ENCODE measurements around the gene GOLT1A. TPM values are rescaled to one million over a fixed set of nuclear protein-coding genes. Genes with fewer than 3 reads are reported as not detected.
A peak's percentile ranks its signal among the peaks of the same experiment; 100 is the strongest.

Gene GOLT1A
- total RNA-seq, 1 donor from 2014 or later = not detected

- peaks cover 12% of the 10 kb centered on the region for H3K9me3 Mint-ChIP-seq (ENCODE audit: unreplicated experiment)
- no peak for TF ChIP-seq CTCF (IDR thresholded peaks at IDR 0.05)
- peaks cover 10% of the 10 kb centered on the region for H3K4me1 Mint-ChIP-seq (ENCODE audit: unreplicated experiment)
- H3K4me3 Mint-ChIP-seq (ENCODE audit: unreplicated experiment) = no peak overlapping the region
- H3K36me3 Mint-ChIP-seq (ENCODE audit: unreplicated experiment) = no peaks in the 10 kb centered on the region
- peak overlapping the region; percentile 6 for H3K27ac Mint-ChIP-seq (ENCODE audit: unreplicated experiment)
- peaks cover 17% of the 10 kb centered on the region for H3K27me3 Mint-ChIP-seq (ENCODE audit: unreplicated experiment)
- DNase-seq (ENCODE audit: extremely low spot score, unreplicated experiment) = no peak
Measured at GRCh38 chr1:204232526-204232925, 18.7 kb upstream of the GOLT1A start.

DNA sequence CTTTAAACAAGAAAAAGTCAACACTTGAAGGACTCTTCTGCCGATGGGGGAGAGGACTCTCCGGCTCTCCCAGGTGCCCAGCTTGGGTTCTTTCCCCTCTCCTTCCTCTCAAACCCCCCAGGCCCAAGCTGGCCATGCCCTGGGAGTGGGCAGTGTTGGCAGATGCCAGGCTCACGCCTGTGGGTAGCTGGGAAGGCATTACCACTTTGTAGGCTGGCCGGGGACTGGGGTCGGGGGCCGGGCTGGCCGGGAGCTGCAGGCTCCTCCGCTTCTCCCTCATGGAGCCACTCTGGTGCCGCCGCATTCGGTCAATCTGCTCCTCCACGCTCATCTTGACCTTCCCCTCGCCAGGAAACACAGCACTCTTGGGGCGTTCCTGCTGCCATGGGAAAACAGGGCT lies 16.4 kb upstream of the GOLT1A start:
- H3K4me3 Mint-ChIP-seq (ENCODE audit: unreplicated experiment) = no peak overlapping the region
- no peak overlapping the region for H3K27ac Mint-ChIP-seq (ENCODE audit: unreplicated experiment)
- H3K36me3 Mint-ChIP-seq (ENCODE audit: unreplicated experiment) = no peaks in the 10 kb centered on the region
- peaks cover 5% of the 10 kb centered on the region for H3K9me3 Mint-ChIP-seq (ENCODE audit: unreplicated experiment)
- H3K27me3 Mint-ChIP-seq (ENCODE audit: unreplicated experiment) = peaks cover 7% of the 10 kb centered on the region
- no peak for TF ChIP-seq CTCF (IDR thresholded peaks at IDR 0.05)
- peaks cover 15% of the 10 kb centered on the region for H3K4me1 Mint-ChIP-seq (ENCODE audit: unreplicated experiment)
- DNase-seq (ENCODE audit: extremely low spot score, unreplicated experiment) = no peak

- Mint-ChIP-seq H3K9me3 (ENCODE audit: unreplicated experiment) (peaks cover 5% of the 10 kb centered on the region), H3K27me3 (ENCODE audit: unreplicated experiment) (peaks cover 5% of the 10 kb centered on the region), H3K4me1 (ENCODE audit: unreplicated experiment) (peaks cover 15% of the 10 kb centered on the region), H3K36me3 (ENCODE audit: unreplicated experiment) (no peaks in the 10 kb centered on the region), H3K4me3 (ENCODE audit: unreplicated experiment) (no peak overlapping the region), H3K27ac (ENCODE audit: unreplicated experiment) (no peak overlapping the region)
- no peak for DNase-seq (ENCODE audit: extremely low spot score, unreplicated experiment)
- no peak for TF ChIP-seq CTCF (IDR thresholded peaks at IDR 0.05)
Measured at GRCh38 chr1:204228896-204229295, 15.1 kb upstream of the GOLT1A start.

- TF ChIP-seq CTCF (IDR thresholded peaks at IDR 0.05) = no peak
- Mint-ChIP-seq H3K9me3 (ENCODE audit: unreplicated experiment) (peaks cover 5% of the 10 kb centered on the region), H3K36me3 (ENCODE audit: unreplicated experiment) (no peaks in the 10 kb centered on the region), H3K27me3 (ENCODE audit: unreplicated experiment) (peaks cover 5% of the 10 kb centered on the region), H3K27ac (ENCODE audit: unreplicated experiment) (no peak overlapping the region), H3K4me3 (ENCODE audit: unreplicated experiment) (no peak overlapping the region), H3K4me1 (ENCODE audit: unreplicated experiment) (peaks cover 15% of the 10 kb centered on the region)
- DNase-seq (ENCODE audit: extremely low spot score, unreplicated experiment) = no peak
Measured at GRCh38 chr1:204227996-204228785, 14.4 kb upstream of the GOLT1A start.

DNA sequence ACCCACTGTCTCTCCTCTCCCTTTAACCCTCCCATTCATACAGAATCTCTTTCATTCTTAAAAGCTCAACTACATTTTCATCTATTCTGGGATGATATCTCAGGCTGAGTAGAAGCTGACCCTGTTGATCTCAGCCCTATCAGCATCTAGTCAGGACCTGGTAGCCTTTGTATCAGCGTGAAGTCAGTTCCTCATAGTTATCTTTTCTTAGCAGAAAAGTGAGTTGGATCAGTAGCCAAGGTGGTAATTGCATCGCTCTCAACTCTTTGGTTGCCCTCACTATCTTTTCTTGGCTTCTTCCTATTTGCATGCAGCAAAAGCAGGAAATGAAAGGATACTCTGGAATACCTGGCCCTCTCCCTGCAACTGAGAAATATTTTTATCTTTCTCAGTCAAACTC lies 13.6 kb upstream of the GOLT1A start:
- Mint-ChIP-seq H3K4me1 (ENCODE audit: unreplicated experiment) (peaks cover 12% of the 10 kb centered on the region), H3K27ac (ENCODE audit: unreplicated experiment) (no peak overlapping the region), H3K36me3 (ENCODE audit: unreplicated experiment) (no peaks in the 10 kb centered on the region), H3K27me3 (ENCODE audit: unreplicated experiment) (peaks cover 5% of the 10 kb centered on the region), H3K4me3 (ENCODE audit: unreplicated experiment) (no peak overlapping the region), H3K9me3 (ENCODE audit: unreplicated experiment) (peaks cover 5% of the 10 kb centered on the region)
- no peak for TF ChIP-seq CTCF (IDR thresholded peaks at IDR 0.05)
- DNase-seq (ENCODE audit: extremely low spot score, unreplicated experiment) = no peak
